Right lobe of liver (tissue), 4 donors: ENCODE results near the gene UBE3C.

Source experiments
- CTCF ChIP-seq, 4 donors: fragments of 200-600 bp in 3 of 4; fragments of 450-650 bp in 1 of 4; IDR thresholded peaks; one replicate each; pipeline versions ENCODE4 v1.5.1 to v1.8.0; 2016 to 2022; ENCODE audit warnings: antibody characterized with exemption in 4 of 4, mild to moderate bottlenecking in 2 of 4
- POLR2A ChIP-seq: fragments of 450-650 bp; IDR thresholded peaks from one replicate; pipeline ENCODE4 v1.6.1; 2017; ENCODE audit warnings: antibody characterized with exemption, mild to moderate bottlenecking
- donor health status: DM: no; HTN: no; CAD: no.
- donor health status: DM: no; HTN: no; CAD: no.
- donor health status: DM: no; HTN: yes; CAD: no.

- TF ChIP-seq CTCF (IDR thresholded peaks at IDR 0.05), result no peak
- TF ChIP-seq POLR2A, result no peak
Observed at GRCh38 chr7:157097056-157097329, 41.7 kb upstream of the UBE3C start.
